CD4-positive, alpha-beta memory T cell (primary cell): Measurements from ENCODE around the gene MRPS17. TPM values are rescaled to one million over a fixed set of nuclear protein-coding genes. Genes with fewer than 3 reads are reported as not detected.

Source experiments
- CTCF ChIA-PET: fragments of 350-600 bp; sonication (Branson Sonifier 250); formaldehyde crosslinking; loops from one replicate; lab custom pipeline; 2021; ENCODE audit warnings: inconsistent platforms; ENCODE audit not compliant: partially characterized antibody; lab: Charles Lee
- POLR2A ChIA-PET: fragments of 350-600 bp; sonication (Branson Sonifier 250); formaldehyde crosslinking; loops from one replicate; lab custom pipeline; 2021; ENCODE audit not compliant: partially characterized antibody; lab: Charles Lee
- DNase-seq, 5 donors: peaks; one replicate each; pipeline versions ENCODE4 v3.0.0 to v3.0.0-alpha.2; 2020 to 2022; ENCODE audit warnings: mixed read lengths in 1 of 5
- H3K27ac ChIP-seq: one replicate; pipeline ENCODE4 v1.7.0; 2013; ENCODE audit warnings: low read depth, low read length
- H3K27me3 ChIP-seq: 2 replicates; pipeline ENCODE4 v1.7.0; 2013; ENCODE audit warnings: mild to moderate bottlenecking, low read length, moderate library complexity; ENCODE audit not compliant: insufficient read depth
- H3K36me3 ChIP-seq: 2 replicates; pipeline ENCODE4 v1.7.0; 2013; ENCODE audit warnings: mild to moderate bottlenecking, low read length, moderate library complexity; ENCODE audit not compliant: insufficient read depth
- H3K4me1 ChIP-seq: 2 replicates; pipeline ENCODE4 v1.7.0; 2013; ENCODE audit warnings: mild to moderate bottlenecking, low read length, moderate library complexity; ENCODE audit not compliant: insufficient read depth
- H3K4me3 ChIP-seq, 2 donors: one replicate each; pipeline ENCODE4 v1.7.0; 2013; ENCODE audit warnings: low read length in 2 of 2, mild to moderate bottlenecking in 1 of 2
- H3K9me3 ChIP-seq, 2 donors: one replicate each; pipeline ENCODE4 v1.7.0; 2013; ENCODE audit warnings: low read length in 2 of 2, control low read depth in 1 of 2; ENCODE audit not compliant: control insufficient read depth in 1 of 2
- H3K27ac Mint-ChIP-seq, 7 donors: one replicate each; pipeline ENCODE4 v1.8.0; 2020 to 2021; ENCODE audit warnings: mixed read lengths in 7 of 7, mild to moderate bottlenecking in 6 of 7, inconsistent platforms in 3 of 7, moderate library complexity in 3 of 7
- H3K27me3 Mint-ChIP-seq, 2 donors: one replicate each; pipeline ENCODE4 v1.8.0; 2020 to 2021; ENCODE audit warnings: mixed read lengths in 2 of 2
- H3K36me3 Mint-ChIP-seq, 2 donors: one replicate each; pipeline ENCODE4 v1.8.0; 2020 to 2021; ENCODE audit warnings: mixed read lengths in 2 of 2, inconsistent platforms in 1 of 2, mild to moderate bottlenecking in 1 of 2
- H3K4me1 Mint-ChIP-seq, 4 donors: one replicate each; pipeline ENCODE4 v1.8.0; 2020 to 2021; ENCODE audit warnings: mixed read lengths in 4 of 4, mild to moderate bottlenecking in 1 of 4
- H3K4me3 Mint-ChIP-seq, 8 donors: one replicate each; pipeline ENCODE4 v1.8.0; 2020 to 2021; ENCODE audit warnings: mixed read lengths in 8 of 8, mild to moderate bottlenecking in 7 of 8, moderate library complexity in 6 of 8, inconsistent platforms in 3 of 8
- H3K9me3 Mint-ChIP-seq, 8 donors: one replicate each; pipeline ENCODE4 v1.8.0; 2020 to 2021; ENCODE audit warnings: mixed read lengths in 8 of 8, mild to moderate bottlenecking in 5 of 8, inconsistent platforms in 3 of 8, moderate library complexity in 1 of 8
- intact Hi-C: fragments of 100-400 bp; cut with micrococcal nuclease; formaldehyde crosslinking; loops from one replicate; pipeline ENCODE4 v1.15.1; 2023
- polyA plus RNA-seq, 2 donors: library from polyadenylated mRNA; unstranded; fragments of 300-500 nt; fragmentation: Illumina TruSeq; gene quantifications; one replicate each; pipeline ENCODE4 v1.2.3, GENCODE V29; 2021
- total RNA-seq, 2 experiments: library from RNA; stranded (reverse); gene quantifications; one replicate each; pipeline ENCODE4 v1.2.3, GENCODE V29; 2021

MRPS17 gene
- total and polyA plus RNA-seq, 4 experiments from 2014 or later: 11.5 to 17.8 (median 14.1) TPM

GRCh38 chr7:55963584-55964168 is 12.0 kb downstream of the MRPS17 start:
- Mint-ChIP-seq H3K27me3 (no peaks in the 10 kb centered on the region), H3K4me3 (peak overlapping the region; percentile 68 to 84 (median 78)), H3K4me1 (peaks cover 23 to 41% (median 27%) of the 10 kb centered on the region in 4 donors), H3K36me3 (no peaks in the 10 kb centered on the region), H3K27ac (peak overlapping the region; percentile 65 to 94 (median 90)), H3K9me3 (peaks cover 0 to 2% (median 0%) of the 10 kb centered on the region in 8 donors)
- no peaks in the 10 kb centered on the region for H3K9me3 ChIP-seq
- POLR2A ChIA-PET: interaction anchor here (0.6 to 1.8 kb wide), 11 partner anchors 8 to 1205 kb away, joined by 3 to 8 read pairs (median 4); partner anchors contain the start of genes CHCHD2 and SEC61G
- DNase-seq: no peak
- H3K27ac ChIP-seq: peak overlapping the region; percentile 47
- peaks cover 15% of the 10 kb centered on the region for H3K4me1 ChIP-seq
- H3K4me3 ChIP-seq: peak overlapping the region; percentile 42 to 62
- H3K27me3 ChIP-seq: no peaks in the 10 kb centered on the region
- H3K36me3 ChIP-seq: no peaks in the 10 kb centered on the region
- intact Hi-C loops: loop anchor here (1.0 to 10.0 kb wide), 3 partner anchors 12 to 499 kb away; partner anchors contain the start of gene MRPS17
- CTCF ChIA-PET: interaction anchor here (0.6 to 4.3 kb wide), 15 partner anchors 7 to 1220 kb away, joined by 3 to 25 read pairs (median 4); partner anchors contain the start of gene ZNF713

- Histone ChIP-seq H3K4me1 (peaks cover 19% of the 10 kb centered on the region), H3K27ac (peak within 1 kb of the TSS; percentile 76), H3K4me3 (peak within 1 kb of the TSS; percentile 42 to 62), H3K9me3 (no peaks in the 10 kb centered on the region), H3K27me3 (no peaks in the 10 kb centered on the region), H3K36me3 (no peaks in the 10 kb centered on the region)
- Mint-ChIP-seq H3K4me3 (peak within 1 kb of the TSS; percentile 82 to 90 (median 86)), H3K9me3 (peaks cover 0 to 2% (median 0%) of the 10 kb centered on the region in 8 donors), H3K27me3 (no peaks in the 10 kb centered on the region), H3K36me3 (peaks cover 3 to 6% of the 10 kb centered on the region in 2 donors), H3K4me1 (peaks cover 29 to 49% (median 32%) of the 10 kb centered on the region in 4 donors), H3K27ac (peak within 1 kb of the TSS; percentile 89 to 94 (median 94))
- intact Hi-C loops: loop anchor here (1.0 to 10.0 kb wide), 5 partner anchors 13 to 500 kb away; partner anchors contain the start of genes MRPS17 and ZNF713
- peak; percentile 55 to 77 (median 65) for DNase-seq
- POLR2A ChIA-PET: interaction anchor here (0.6 to 1.8 kb wide), 15 partner anchors 9 to 1206 kb away, joined by 3 to 8 read pairs (median 4); partner anchors contain the start of genes CHCHD2, NUPR2, SEC61G and SUMF2
- CTCF ChIA-PET: interaction anchor here (0.6 to 4.3 kb wide), 18 partner anchors 8 to 1221 kb away, joined by 3 to 25 read pairs (median 4); partner anchors contain the start of gene ZNF713
Observed at GRCh38 chr7:55964261-55965099, 12.8 kb downstream of the MRPS17 start, which contains the start of gene NIPSNAP2. Gene NIPSNAP2 (plus strand): TSS chr7:55964585. CDS start chr7:55964610, 25 bp downstream.

- Histone ChIP-seq H3K36me3 (no peaks in the 10 kb centered on the region), H3K9me3 (no peaks in the 10 kb centered on the region), H3K27ac (peak overlapping the region; percentile 76), H3K4me1 (peaks cover 19% of the 10 kb centered on the region), H3K27me3 (no peaks in the 10 kb centered on the region), H3K4me3 (peak overlapping the region; percentile 29 to 52)
- CTCF ChIA-PET: interaction anchor here (0.9 to 4.3 kb wide), 8 partner anchors 11 to 712 kb away, joined by 3 to 25 read pairs (median 10); no protein-coding TSS in a partner anchor
- Mint-ChIP-seq H3K9me3 (peaks cover 0 to 2% (median 0%) of the 10 kb centered on the region in 8 donors), H3K4me3 (peak overlapping the region; percentile 82 to 90 (median 86)), H3K27ac (peak overlapping the region; percentile 49 to 94 (median 94)), H3K27me3 (no peaks in the 10 kb centered on the region), H3K4me1 (peaks cover 31 to 54% (median 36%) of the 10 kb centered on the region in 4 donors), H3K36me3 (peaks cover 4 to 10% of the 10 kb centered on the region in 2 donors)
- no peak for DNase-seq
- POLR2A ChIA-PET: interaction anchor here (0.7 to 1.8 kb wide), 8 partner anchors 14 to 1206 kb away, joined by 3 to 8 read pairs (median 4); partner anchors contain the start of genes CHCHD2, NUPR2, SEC61G and SUMF2
- intact Hi-C loops: loop anchor here (1.0 to 10.0 kb wide), 3 partner anchors 78 to 500 kb away; partner anchors contain the start of gene ZNF713
Observed at GRCh38 chr7:55965100-55965470, 13.4 kb downstream of the MRPS17 start.

GRCh38 chr7:55965805-55966421 is 14.2 kb downstream of the MRPS17 start:
- intact Hi-C loops: loop anchor here (1.0 to 10.0 kb wide), 3 partner anchors 79 to 501 kb away; partner anchors contain the start of gene ZNF713
- Histone ChIP-seq H3K9me3 (no peaks in the 10 kb centered on the region), H3K4me3 (no peak overlapping the region), H3K27me3 (no peaks in the 10 kb centered on the region), H3K4me1 (peaks cover 19% of the 10 kb centered on the region), H3K36me3 (no peaks in the 10 kb centered on the region), H3K27ac (peak overlapping the region; percentile 15)
- Mint-ChIP-seq H3K4me3 (peak overlapping the region; percentile 36 to 83 (median 61)), H3K36me3 (peaks cover 9 to 11% of the 10 kb centered on the region in 2 donors), H3K27ac (peak overlapping the region in 4 of 7 donors; percentile 29 to 94 (median 73)), H3K27me3 (no peaks in the 10 kb centered on the region), H3K9me3 (peaks cover 0 to 2% (median 0%) of the 10 kb centered on the region in 8 donors), H3K4me1 (peaks cover 36 to 62% (median 43%) of the 10 kb centered on the region in 4 donors)
- ChIA-PET POLR2A (interaction anchor here (1.0 to 1.8 kb wide), 2 partner anchors 99 to 140 kb away, joined by 4 to 5 read pairs; partner anchors contain the start of gene CHCHD2), CTCF (interaction anchor here (0.8 to 4.3 kb wide), 3 partner anchors 9 to 325 kb away, joined by 3 to 25 read pairs (median 20); no protein-coding TSS in a partner anchor)
- no peak for DNase-seq

GRCh38 chr7:55966851-55967250 is 15.2 kb downstream of the MRPS17 start:
- Histone ChIP-seq H3K27me3 (no peaks in the 10 kb centered on the region), H3K9me3 (no peaks in the 10 kb centered on the region), H3K4me3 (no peak overlapping the region), H3K4me1 (peaks cover 20% of the 10 kb centered on the region), H3K27ac (no peak overlapping the region), H3K36me3 (no peaks in the 10 kb centered on the region)
- Mint-ChIP-seq H3K9me3 (peaks cover 0 to 2% (median 0%) of the 10 kb centered on the region in 8 donors), H3K4me3 (peak overlapping the region in 5 of 8 donors; percentile 5 to 69 (median 27)), H3K27me3 (no peaks in the 10 kb centered on the region), H3K27ac (peak overlapping the region in 4 of 7 donors; percentile 30 to 94 (median 66)), H3K4me1 (peaks cover 40 to 68% (median 49%) of the 10 kb centered on the region in 4 donors), H3K36me3 (peaks cover 11% of the 10 kb centered on the region in 2 donors)
- CTCF ChIA-PET: interaction anchor here (4.3 kb wide), 1 partner anchor 326 kb away, joined by 25 read pairs; no protein-coding TSS in a partner anchor
- intact Hi-C loops: loop anchor here (5.0 to 10.0 kb wide), 2 partner anchors 80 to 502 kb away; partner anchors contain the start of gene ZNF713
- DNase-seq: no peak
- POLR2A ChIA-PET: interaction anchor here (1.0 to 1.8 kb wide), 2 partner anchors 98 to 139 kb away, joined by 4 to 5 read pairs; partner anchors contain the start of gene CHCHD2

- no peaks in the 10 kb centered on the region for H3K27me3 ChIP-seq
- peak overlapping the region in 3 of 8 donors; percentile 3 to 11 (median 3) for H3K4me3 Mint-ChIP-seq
- H3K4me3 ChIP-seq: no peak overlapping the region
- no peaks in the 10 kb centered on the region for H3K27me3 Mint-ChIP-seq
- H3K9me3 ChIP-seq: no peaks in the 10 kb centered on the region
- no peaks in the 10 kb centered on the region for H3K36me3 ChIP-seq
- ChIA-PET CTCF (no interaction called here), POLR2A (no interaction called here)
- peaks cover 31 to 56% (median 40%) of the 10 kb centered on the region in 4 donors for H3K4me1 Mint-ChIP-seq
- intact Hi-C loops: loop anchor here (5.0 to 10.0 kb wide), 2 partner anchors 82 to 505 kb away; partner anchors contain the start of gene ZNF713
- peaks cover 11 to 13% of the 10 kb centered on the region in 2 donors for H3K36me3 Mint-ChIP-seq
- no peak for DNase-seq
- H3K4me1 ChIP-seq: peaks cover 11% of the 10 kb centered on the region
- H3K27ac Mint-ChIP-seq: peak overlapping the region in 4 of 7 donors; percentile 41 to 69 (median 54)
- H3K9me3 Mint-ChIP-seq: peaks cover 0 to 2% (median 0%) of the 10 kb centered on the region in 8 donors
- no peak overlapping the region for H3K27ac ChIP-seq
Observed at GRCh38 chr7:55969391-55969790, 17.7 kb downstream of the MRPS17 start.
